ENCODE results near the gene SIN3B. TPM values are rescaled to one million over a fixed set of nuclear protein-coding genes. Genes with fewer than 3 reads are reported as not detected.

Gene SIN3B
- polyA plus RNA-seq, 1 of the 3 experiments (the other 2 are of a cell fraction): 29.7 TPM

- Histone ChIP-seq H3K36me3 (replicated peaks in 1 of 2; ENCODE audit: control insufficient read depth in 1 of 2, insufficient read depth in 2 of 2, low read length in 1 of 2) (no peaks in the 10 kb centered on the region), H3K9ac (no peak overlapping the region), H3K27me3 (ENCODE audit: insufficient read depth) (no peaks in the 10 kb centered on the region), H3K4me3 (ENCODE audit: low read depth in 2 of 2, low read length in 1 of 2) (no peak overlapping the region), H2AFZ (ENCODE audit: low read depth) (no peak overlapping the region), H3K9me2 (no peaks in the 10 kb centered on the region), H3K4me1 (ENCODE audit: control insufficient read depth in 1 of 2, insufficient read depth in 2 of 2, low read depth in 1 of 2, low read length in 1 of 2) (peaks cover 7 to 16% of the 10 kb centered on the region in 2 experiments; a peak in 3 of 4 replicates), H3K9me3 (no peaks in the 10 kb centered on the region), H3K79me2 (ENCODE audit: insufficient read depth) (no peaks in the 10 kb centered on the region), H4K20me1 (ENCODE audit: insufficient read depth) (no peaks in the 10 kb centered on the region), H3K4me2 (no peak overlapping the region), H3F3A (replicated peaks; ENCODE audit: insufficient read depth) (peaks cover 16% of the 10 kb centered on the region), H3K27ac (ENCODE audit: low read depth in 2 of 2, low read length in 1 of 2) (no peak overlapping the region; a peak in 1 of 4 replicates)
- WGBS (ENCODE audit: low lambda C conversion rate): 80% methylated on average over 8 of the region's 8 CpGs
- ChIA-PET POLR2A (no interaction called here), CTCF (no interaction called here)
- TF ChIP-seq FOSL2 (IDR thresholded peaks at IDR 0.05; ENCODE audit: borderline replicate concordance, low read depth): no peak
- no peak for TF ChIP-seq FOXJ3 (CRISPR knock-in tag; IDR thresholded peaks at IDR 0.05)
- no peak for DNase-seq
Observed at GRCh38 chr19:16822648-16823047, 6.5 kb upstream of the SIN3B start.

DNA sequence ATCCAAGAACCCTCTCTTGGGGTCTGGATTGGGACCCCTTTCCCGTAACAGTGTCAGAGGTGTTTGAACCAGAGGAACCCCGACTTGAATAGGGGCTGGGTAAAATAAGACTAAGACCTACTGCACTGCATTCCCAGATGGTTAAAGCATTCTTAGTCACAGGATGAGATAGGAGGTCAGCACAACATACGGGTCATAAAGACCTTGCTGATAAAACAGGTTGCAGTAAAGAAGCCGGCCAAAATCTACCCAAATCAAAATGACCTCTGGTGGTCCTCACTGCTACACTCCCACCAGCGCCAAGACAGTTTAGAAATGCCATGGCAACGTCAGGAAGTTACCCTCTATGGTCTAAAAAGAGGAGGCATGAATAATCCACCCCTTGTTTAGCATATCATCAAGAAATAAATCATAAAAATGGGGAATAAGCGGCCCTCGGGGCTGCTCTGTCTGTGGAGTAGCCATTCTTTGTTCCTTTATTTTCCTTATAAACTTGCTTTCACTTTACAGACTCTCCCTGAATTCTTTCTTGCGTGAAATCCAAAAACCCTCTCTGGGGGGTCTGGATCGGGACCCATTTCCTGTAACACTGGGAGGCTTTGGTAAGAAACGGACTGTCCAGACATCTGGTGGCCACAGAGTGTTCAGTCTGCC is 4.4 kb upstream of the SIN3B start:
- Histone ChIP-seq H3K4me1 (ENCODE audit: control insufficient read depth in 1 of 2, insufficient read depth in 2 of 2, low read depth in 1 of 2, low read length in 1 of 2) (peaks cover 7 to 16% of the 10 kb centered on the region in 2 experiments; a peak in 3 of 4 replicates), H3F3A (replicated peaks; ENCODE audit: insufficient read depth) (peaks cover 16% of the 10 kb centered on the region), H4K20me1 (ENCODE audit: insufficient read depth) (no peaks in the 10 kb centered on the region), H3K79me2 (ENCODE audit: insufficient read depth) (peaks cover 5% of the 10 kb centered on the region), H3K27me3 (ENCODE audit: insufficient read depth) (no peaks in the 10 kb centered on the region), H3K9ac (peak overlapping the region; percentile 15; the same call in 1 of the 2 replicates), H2AFZ (ENCODE audit: low read depth) (peak overlapping the region; percentile 80), H3K27ac (ENCODE audit: low read depth in 2 of 2, low read length in 1 of 2) (peak overlapping the region in 1 of 2 experiments; percentile 48; a peak in 3 of 4 replicates), H3K4me3 (ENCODE audit: low read depth in 2 of 2, low read length in 1 of 2) (peak overlapping the region; percentile 30 to 34), H3K9me2 (no peaks in the 10 kb centered on the region), H3K36me3 (replicated peaks in 1 of 2; ENCODE audit: control insufficient read depth in 1 of 2, insufficient read depth in 2 of 2, low read length in 1 of 2) (no peaks in the 10 kb centered on the region), H3K4me2 (peak overlapping the region; percentile 72), H3K9me3 (no peaks in the 10 kb centered on the region)
- POLR2A ChIA-PET: no interaction called here
- TF ChIP-seq FOSL2 (IDR thresholded peaks at IDR 0.05; ENCODE audit: borderline replicate concordance, low read depth) (0 out of 2 replicates have a peak, but pooled peaks have one; percentile 5), TCF12 (IDR thresholded peaks at IDR 0.05) (peak; percentile 33), RAD21 (IDR thresholded peaks at IDR 0.05; ENCODE audit: low read length) (no peak)
- WGBS (ENCODE audit: low lambda C conversion rate): 40% methylated on average over 11 of the region's 11 CpGs
- CTCF ChIA-PET: no interaction called here
- no peak for DNase-seq

DNA sequence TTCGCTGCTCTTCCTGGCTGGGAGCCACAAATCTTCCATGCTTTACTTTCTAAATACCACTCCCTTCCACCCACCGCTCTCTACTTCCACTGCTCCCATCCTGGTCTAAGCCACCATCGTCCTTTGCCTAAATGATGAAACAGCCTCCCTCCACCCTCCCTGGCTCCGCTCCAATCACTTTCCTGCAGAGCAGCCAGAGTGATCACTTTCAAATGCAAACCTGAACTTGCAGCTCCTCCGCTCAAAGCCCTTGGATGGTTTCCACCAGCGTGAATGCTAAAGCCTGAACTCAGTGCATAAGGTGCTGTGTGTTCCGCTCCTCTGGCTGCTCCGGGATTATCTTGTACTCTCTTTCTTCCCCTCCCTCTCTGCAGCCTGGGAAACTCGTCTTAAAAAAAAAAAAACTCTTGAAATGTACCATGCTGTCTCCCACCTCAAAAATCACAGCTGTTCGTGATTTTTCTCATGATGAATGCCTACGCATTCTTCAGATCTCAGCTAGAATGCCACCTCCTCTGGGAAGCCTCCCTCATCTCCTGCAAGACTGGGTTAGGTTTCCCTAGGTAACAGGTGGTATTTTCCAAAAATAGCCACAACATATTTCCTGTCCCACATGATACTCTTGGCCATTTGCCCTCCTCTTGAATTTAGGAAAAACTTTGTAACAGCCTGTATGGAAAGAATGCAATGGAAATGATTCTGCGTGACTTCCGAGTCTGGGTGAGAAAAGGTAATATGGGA is 3.7 kb upstream of the SIN3B start:
- WGBS (ENCODE audit: low lambda C conversion rate): 44% methylated on average over 13 of the region's 13 CpGs
- Histone ChIP-seq H3K27me3 (ENCODE audit: insufficient read depth) (no peaks in the 10 kb centered on the region), H3K9ac (peak overlapping the region; percentile 15; the same call in 1 of the 2 replicates), H3K4me3 (ENCODE audit: low read depth in 2 of 2, low read length in 1 of 2) (peak overlapping the region; percentile 30 to 34), H3K36me3 (replicated peaks in 1 of 2; ENCODE audit: control insufficient read depth in 1 of 2, insufficient read depth in 2 of 2, low read length in 1 of 2) (no peaks in the 10 kb centered on the region), H3K27ac (ENCODE audit: low read depth in 2 of 2, low read length in 1 of 2) (peak overlapping the region in 1 of 2 experiments; percentile 48; a peak in 2 of 4 replicates), H3K4me1 (ENCODE audit: control insufficient read depth in 1 of 2, insufficient read depth in 2 of 2, low read depth in 1 of 2, low read length in 1 of 2) (peaks cover 12 to 21% of the 10 kb centered on the region in 2 experiments), H3K9me2 (no peaks in the 10 kb centered on the region), H4K20me1 (ENCODE audit: insufficient read depth) (no peaks in the 10 kb centered on the region), H3K9me3 (no peaks in the 10 kb centered on the region), H3F3A (replicated peaks; ENCODE audit: insufficient read depth) (peaks cover 16% of the 10 kb centered on the region), H3K79me2 (ENCODE audit: insufficient read depth) (peaks cover 12% of the 10 kb centered on the region), H3K4me2 (peak overlapping the region; percentile 72), H2AFZ (ENCODE audit: low read depth) (peak overlapping the region; percentile 80)
- peak; percentile 33 for DNase-seq
- ChIA-PET CTCF (interaction anchor here (1.1 kb wide), 2 partner anchors 46 to 55 kb away, joined by 3 to 4 read pairs; no protein-coding TSS in a partner anchor), POLR2A (no interaction called here)
- TF ChIP-seq CTCF (IDR thresholded peaks at IDR 0.05): no peak
- TF ChIP-seq POLR2AphosphoS5 (IDR thresholded peaks at IDR 0.05; ENCODE audit: low read depth, low read length): 0 out of 2 replicates have a peak, but pooled peaks have one; percentile 17
- peak; percentile 62; the same call in 1 of the 2 replicates for TF ChIP-seq NFIC (IDR thresholded peaks at IDR 0.05; ENCODE audit: borderline replicate concordance)

Measured in SK-N-SH (cell line).